Measurements from ENCODE around the gene SLC39A11.
A peak's percentile ranks its signal among the peaks of the same experiment; 100 is the strongest.

Gene SLC39A11

DNA sequence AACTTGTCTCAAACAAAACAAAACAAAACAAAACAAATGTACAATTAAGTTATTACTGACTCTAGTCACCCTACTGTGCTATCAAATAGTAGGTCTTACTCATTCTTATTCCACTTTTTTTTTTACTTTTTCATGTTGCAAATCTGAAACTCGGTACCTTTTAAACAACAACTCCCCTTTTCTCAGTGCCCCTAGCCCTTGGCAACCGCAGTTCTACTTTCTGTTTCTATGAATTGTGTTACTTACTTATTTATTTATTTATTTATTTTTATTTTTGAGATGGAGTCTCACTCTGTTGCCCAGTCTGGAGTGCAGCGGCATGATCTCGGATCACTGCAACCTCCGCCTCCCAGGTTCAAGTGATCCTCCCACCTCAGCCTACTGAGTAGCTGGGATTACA lies 104.0 kb downstream of the SLC39A11 start:
- no peak for TF ChIP-seq CSDC2 (CRISPR knock-in tag; IDR thresholded peaks at IDR 0.05)
- TF ChIP-seq SNAI2 (CRISPR knock-in tag; IDR thresholded peaks at IDR 0.05) = no peak
- no peak for TF ChIP-seq ESRRG (CRISPR knock-in tag; IDR thresholded peaks at IDR 0.05)
- TF ChIP-seq ZFP3 (CRISPR knock-in tag; IDR thresholded peaks at IDR 0.05) = no peak
- TF ChIP-seq ZNF8 (CRISPR knock-in tag; IDR thresholded peaks at IDR 0.05) = no peak
- TF ChIP-seq, protein P1, sequence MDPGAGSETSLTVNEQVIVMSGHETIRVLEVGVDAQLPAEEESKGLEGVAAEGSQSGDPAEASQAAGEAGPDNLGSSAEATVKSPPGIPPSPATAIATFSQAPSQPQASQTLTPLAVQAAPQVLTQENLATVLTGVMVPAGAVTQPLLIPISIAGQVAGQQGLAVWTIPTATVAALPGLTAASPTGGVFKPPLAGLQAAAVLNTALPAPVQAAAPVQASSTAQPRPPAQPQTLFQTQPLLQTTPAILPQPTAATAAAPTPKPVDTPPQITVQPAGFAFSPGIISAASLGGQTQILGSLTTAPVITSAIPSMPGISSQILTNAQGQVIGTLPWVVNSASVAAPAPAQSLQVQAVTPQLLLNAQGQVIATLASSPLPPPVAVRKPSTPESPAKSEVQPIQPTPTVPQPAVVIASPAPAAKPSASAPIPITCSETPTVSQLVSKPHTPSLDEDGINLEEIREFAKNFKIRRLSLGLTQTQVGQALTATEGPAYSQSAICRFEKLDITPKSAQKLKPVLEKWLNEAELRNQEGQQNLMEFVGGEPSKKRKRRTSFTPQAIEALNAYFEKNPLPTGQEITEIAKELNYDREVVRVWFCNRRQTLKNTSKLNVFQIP (CRISPR knock-in tag; IDR thresholded peaks at IDR 0.05; ENCODE audit: borderline replicate concordance, low read depth) = no peak

DNA sequence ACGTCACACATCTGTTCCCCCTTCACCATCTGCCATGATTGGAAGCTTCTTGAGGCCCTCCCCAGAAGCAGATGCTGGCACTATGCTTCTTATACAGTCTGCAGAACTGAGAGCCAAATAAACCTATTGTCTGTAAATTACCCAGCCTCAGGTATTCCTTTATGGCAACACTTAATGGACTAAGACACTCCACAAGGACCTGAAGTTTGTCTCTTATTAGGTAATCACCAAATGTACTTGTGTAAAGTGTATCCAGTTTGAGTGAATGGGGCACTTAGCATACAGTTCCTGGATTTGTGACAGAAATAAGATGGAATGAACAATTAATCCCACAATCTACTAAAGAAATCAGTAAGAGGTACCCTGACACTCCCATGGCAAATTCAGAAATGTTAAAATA lies 105.3 kb downstream of the SLC39A11 start:
- TF ChIP-seq CSDC2 (CRISPR knock-in tag; IDR thresholded peaks at IDR 0.05) (no peak), ISL1 (CRISPR knock-in tag; IDR thresholded peaks at IDR 0.05) (no peak), ZNF70 (CRISPR knock-in tag; IDR thresholded peaks at IDR 0.05) (no peak), TCF4 (CRISPR knock-in tag; IDR thresholded peaks at IDR 0.05; ENCODE audit: borderline replicate concordance) (no peak), OSR1 (CRISPR knock-in tag; IDR thresholded peaks at IDR 0.05) (no peak)
- TF ChIP-seq, protein P2, sequence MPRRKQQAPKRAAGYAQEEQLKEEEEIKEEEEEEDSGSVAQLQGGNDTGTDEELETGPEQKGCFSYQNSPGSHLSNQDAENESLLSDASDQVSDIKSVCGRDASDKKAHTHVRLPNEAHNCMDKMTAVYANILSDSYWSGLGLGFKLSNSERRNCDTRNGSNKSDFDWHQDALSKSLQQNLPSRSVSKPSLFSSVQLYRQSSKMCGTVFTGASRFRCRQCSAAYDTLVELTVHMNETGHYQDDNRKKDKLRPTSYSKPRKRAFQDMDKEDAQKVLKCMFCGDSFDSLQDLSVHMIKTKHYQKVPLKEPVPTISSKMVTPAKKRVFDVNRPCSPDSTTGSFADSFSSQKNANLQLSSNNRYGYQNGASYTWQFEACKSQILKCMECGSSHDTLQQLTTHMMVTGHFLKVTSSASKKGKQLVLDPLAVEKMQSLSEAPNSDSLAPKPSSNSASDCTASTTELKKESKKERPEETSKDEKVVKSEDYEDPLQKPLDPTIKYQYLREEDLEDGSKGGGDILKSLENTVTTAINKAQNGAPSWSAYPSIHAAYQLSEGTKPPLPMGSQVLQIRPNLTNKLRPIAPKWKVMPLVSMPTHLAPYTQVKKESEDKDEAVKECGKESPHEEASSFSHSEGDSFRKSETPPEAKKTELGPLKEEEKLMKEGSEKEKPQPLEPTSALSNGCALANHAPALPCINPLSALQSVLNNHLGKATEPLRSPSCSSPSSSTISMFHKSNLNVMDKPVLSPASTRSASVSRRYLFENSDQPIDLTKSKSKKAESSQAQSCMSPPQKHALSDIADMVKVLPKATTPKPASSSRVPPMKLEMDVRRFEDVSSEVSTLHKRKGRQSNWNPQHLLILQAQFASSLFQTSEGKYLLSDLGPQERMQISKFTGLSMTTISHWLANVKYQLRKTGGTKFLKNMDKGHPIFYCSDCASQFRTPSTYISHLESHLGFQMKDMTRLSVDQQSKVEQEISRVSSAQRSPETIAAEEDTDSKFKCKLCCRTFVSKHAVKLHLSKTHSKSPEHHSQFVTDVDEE (CRISPR knock-in tag; IDR thresholded peaks at IDR 0.05) = no peak
- TF ChIP-seq, protein P3, sequence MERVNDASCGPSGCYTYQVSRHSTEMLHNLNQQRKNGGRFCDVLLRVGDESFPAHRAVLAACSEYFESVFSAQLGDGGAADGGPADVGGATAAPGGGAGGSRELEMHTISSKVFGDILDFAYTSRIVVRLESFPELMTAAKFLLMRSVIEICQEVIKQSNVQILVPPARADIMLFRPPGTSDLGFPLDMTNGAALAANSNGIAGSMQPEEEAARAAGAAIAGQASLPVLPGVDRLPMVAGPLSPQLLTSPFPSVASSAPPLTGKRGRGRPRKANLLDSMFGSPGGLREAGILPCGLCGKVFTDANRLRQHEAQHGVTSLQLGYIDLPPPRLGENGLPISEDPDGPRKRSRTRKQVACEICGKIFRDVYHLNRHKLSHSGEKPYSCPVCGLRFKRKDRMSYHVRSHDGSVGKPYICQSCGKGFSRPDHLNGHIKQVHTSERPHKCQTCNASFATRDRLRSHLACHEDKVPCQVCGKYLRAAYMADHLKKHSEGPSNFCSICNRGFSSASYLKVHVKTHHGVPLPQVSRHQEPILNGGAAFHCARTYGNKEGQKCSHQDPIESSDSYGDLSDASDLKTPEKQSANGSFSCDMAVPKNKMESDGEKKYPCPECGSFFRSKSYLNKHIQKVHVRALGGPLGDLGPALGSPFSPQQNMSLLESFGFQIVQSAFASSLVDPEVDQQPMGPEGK (CRISPR knock-in tag; IDR thresholded peaks at IDR 0.05; ENCODE audit: borderline replicate concordance) = no peak
- TF ChIP-seq, protein P1 (CRISPR knock-in tag; IDR thresholded peaks at IDR 0.05; ENCODE audit: borderline replicate concordance, low read depth) = no peak
- TF ChIP-seq, protein P4, sequence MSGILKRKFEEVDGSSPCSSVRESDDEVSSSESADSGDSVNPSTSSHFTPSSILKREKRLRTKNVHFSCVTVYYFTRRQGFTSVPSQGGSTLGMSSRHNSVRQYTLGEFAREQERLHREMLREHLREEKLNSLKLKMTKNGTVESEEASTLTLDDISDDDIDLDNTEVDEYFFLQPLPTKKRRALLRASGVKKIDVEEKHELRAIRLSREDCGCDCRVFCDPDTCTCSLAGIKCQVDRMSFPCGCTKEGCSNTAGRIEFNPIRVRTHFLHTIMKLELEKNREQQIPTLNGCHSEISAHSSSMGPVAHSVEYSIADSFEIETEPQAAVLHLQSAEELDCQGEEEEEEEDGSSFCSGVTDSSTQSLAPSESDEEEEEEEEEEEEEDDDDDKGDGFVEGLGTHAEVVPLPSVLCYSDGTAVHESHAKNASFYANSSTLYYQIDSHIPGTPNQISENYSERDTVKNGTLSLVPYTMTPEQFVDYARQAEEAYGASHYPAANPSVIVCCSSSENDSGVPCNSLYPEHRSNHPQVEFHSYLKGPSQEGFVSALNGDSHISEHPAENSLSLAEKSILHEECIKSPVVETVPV (CRISPR knock-in tag; IDR thresholded peaks at IDR 0.05) = no peak
- no peak for ATAC-seq

More for the DNA sequence above, 104.0 kb downstream of the SLC39A11 start:
- ATAC-seq = no peak

DNA sequence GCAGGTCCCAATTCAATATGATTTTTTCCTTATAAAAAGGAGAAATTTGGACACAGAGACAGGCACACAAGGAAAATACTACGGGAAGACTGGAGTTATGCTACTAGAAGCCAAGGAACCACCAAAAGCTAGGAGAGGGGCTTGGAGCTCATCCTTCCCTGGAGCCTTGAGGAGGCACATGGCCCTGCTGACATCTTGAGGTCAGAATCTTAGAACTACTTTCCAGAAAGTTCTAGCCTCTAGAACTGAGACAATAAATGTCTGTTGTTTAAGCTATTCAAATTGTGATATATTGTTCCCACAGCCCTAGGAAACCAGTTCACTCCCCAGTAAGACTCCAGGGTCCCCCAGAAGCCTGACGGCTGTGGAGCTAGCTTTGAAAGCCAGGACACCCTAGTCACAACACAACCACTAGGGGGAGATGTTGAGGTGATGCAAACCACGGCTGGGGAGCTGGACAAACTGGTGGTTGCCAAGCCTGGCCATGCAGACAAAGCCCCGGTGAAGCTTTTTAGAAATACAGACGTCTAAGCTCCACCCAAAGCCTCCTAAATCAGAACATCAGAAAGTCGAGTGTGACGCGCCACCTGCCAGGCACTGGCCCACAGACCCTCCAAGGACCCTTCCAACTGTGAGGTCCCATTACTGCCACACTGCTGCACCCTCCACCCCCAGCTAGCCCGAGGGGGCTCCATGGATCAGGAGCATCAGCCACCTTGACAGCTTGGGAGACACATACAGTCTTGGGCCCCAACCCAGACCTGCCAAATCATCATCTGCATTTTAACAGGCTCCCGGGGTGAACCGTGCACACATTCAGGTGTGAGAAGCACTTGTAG lies 106.4 kb downstream of the SLC39A11 start:
- TF ChIP-seq ZC3H10 (CRISPR knock-in tag; IDR thresholded peaks at IDR 0.05) = no peak
- TF ChIP-seq BACH2 (CRISPR knock-in tag; IDR thresholded peaks at IDR 0.05; ENCODE audit: borderline replicate concordance) = no peak
- no peak for TF ChIP-seq ZNF8 (CRISPR knock-in tag; IDR thresholded peaks at IDR 0.05)
- TF ChIP-seq TOX (CRISPR knock-in tag; IDR thresholded peaks at IDR 0.05; ENCODE audit: borderline replicate concordance) = no peak
- no peak for TF ChIP-seq ISL1 (CRISPR knock-in tag; IDR thresholded peaks at IDR 0.05)
- no peak for TF ChIP-seq CSDC2 (CRISPR knock-in tag; IDR thresholded peaks at IDR 0.05)
- no peak for TF ChIP-seq ZNF70 (CRISPR knock-in tag; IDR thresholded peaks at IDR 0.05)
- no peak for TF ChIP-seq GLIS3 (CRISPR knock-in tag; IDR thresholded peaks at IDR 0.05)
- TF ChIP-seq ARNTL (CRISPR knock-in tag; IDR thresholded peaks at IDR 0.05; ENCODE audit: borderline replicate concordance, low read depth) = no peak
- no peak for TF ChIP-seq PPARA (CRISPR knock-in tag; IDR thresholded peaks at IDR 0.05; ENCODE audit: borderline replicate concordance)
- TF ChIP-seq, protein P1 (CRISPR knock-in tag; IDR thresholded peaks at IDR 0.05; ENCODE audit: borderline replicate concordance, low read depth) = no peak
- no peak for TF ChIP-seq ZFP3 (CRISPR knock-in tag; IDR thresholded peaks at IDR 0.05)
- TF ChIP-seq ZFP30 (CRISPR knock-in tag; IDR thresholded peaks at IDR 0.05) = no peak
- peak; percentile 95 for ATAC-seq

Data from SK-N-SH treated with all-trans-retinoic acid at 6 μM for 48 hours (cell line).